Glutamatergic neuron (in vitro differentiated cells): ENCODE data around the gene LORICRIN. TPM values are rescaled to one million over a fixed set of nuclear protein-coding genes. Genes with fewer than 3 reads are reported as not detected.
"Not testable (repeated sequence)": the region's sequence is repeated elsewhere in the genome, so short reads cannot be mapped to it uniquely, and the experiment has no call there.

Source experiments
- DNase-seq: peaks from one replicate; pipeline ENCODE4 v3.0.0; 2022
- H3K27ac Mint-ChIP-seq: one replicate; pipeline ENCODE4 v1.8.0; 2020; ENCODE audit warnings: mild to moderate bottlenecking, mixed read lengths, inconsistent platforms; ENCODE audit not compliant: unreplicated experiment
- H3K27me3 Mint-ChIP-seq: one replicate; pipeline ENCODE4 v1.8.0; 2020; ENCODE audit warnings: mild to moderate bottlenecking, moderate library complexity, mixed read lengths, inconsistent platforms; ENCODE audit not compliant: unreplicated experiment
- H3K36me3 Mint-ChIP-seq: one replicate; pipeline ENCODE4 v1.8.0; 2020; ENCODE audit warnings: mild to moderate bottlenecking, mixed read lengths, inconsistent platforms; ENCODE audit not compliant: unreplicated experiment
- H3K4me1 Mint-ChIP-seq: one replicate; pipeline ENCODE4 v1.8.0; 2020; ENCODE audit warnings: mild to moderate bottlenecking, low read depth, mixed read lengths, inconsistent platforms; ENCODE audit not compliant: unreplicated experiment
- H3K4me3 Mint-ChIP-seq: one replicate; pipeline ENCODE4 v1.8.0; 2020; ENCODE audit warnings: mild to moderate bottlenecking, mixed read lengths, inconsistent platforms; ENCODE audit not compliant: unreplicated experiment
- H3K9me3 Mint-ChIP-seq: one replicate; pipeline ENCODE4 v1.8.0; 2020; ENCODE audit warnings: mild to moderate bottlenecking, moderate library complexity, mixed read lengths, inconsistent platforms; ENCODE audit not compliant: unreplicated experiment
- CTCF ChIP-seq: fragments of 200-600 bp; sonication (generic); IDR thresholded peaks from one replicate; pipeline ENCODE4 v1.5.0; 2021; ENCODE audit not compliant: partially characterized antibody, unreplicated experiment
- total RNA-seq: library from RNA; stranded (reverse); fragmentation: NEBNext Ultra II Directional; extraction: Animal tissue kit (Norgen Biotek cat#: 25700); gene quantifications from one replicate; pipeline ENCODE4 v1.2.1, GENCODE V29; 2021; ENCODE audit not compliant: unreplicated experiment

Gene LORICRIN
- total RNA-seq, 1 donor from 2014 or later = not detected

- DNase-seq = no peak
- H3K4me3 Mint-ChIP-seq = no peak overlapping the region
- H3K9me3 Mint-ChIP-seq = peaks cover 2% of the 10 kb centered on the region
- no peak for TF ChIP-seq CTCF
- H3K36me3 Mint-ChIP-seq = no peaks in the 10 kb centered on the region
- H3K27ac Mint-ChIP-seq = no peak overlapping the region
- no peaks in the 10 kb centered on the region for H3K4me1 Mint-ChIP-seq
- H3K27me3 Mint-ChIP-seq = no peaks in the 10 kb centered on the region
Measured at GRCh38 chr1:153228491-153228890, 31.0 kb upstream of the LORICRIN start.

GRCh38 chr1:153229076-153229829 is 30.2 kb upstream of the LORICRIN start:
- not testable (repeated sequence) for H3K27me3 Mint-ChIP-seq, H3K27ac Mint-ChIP-seq, H3K36me3 Mint-ChIP-seq, H3K4me1 Mint-ChIP-seq, H3K9me3 Mint-ChIP-seq, H3K4me3 Mint-ChIP-seq
- DNase-seq = peak; percentile 69
- TF ChIP-seq CTCF = peak; percentile 71

GRCh38 chr1:153231363-153231762 is 28.1 kb upstream of the LORICRIN start:
- Mint-ChIP-seq H3K36me3 (no peaks in the 10 kb centered on the region), H3K27me3 (no peaks in the 10 kb centered on the region), H3K27ac (no peak overlapping the region), H3K4me1 (no peaks in the 10 kb centered on the region), H3K9me3 (peaks cover 2% of the 10 kb centered on the region), H3K4me3 (no peak overlapping the region)
- no peak for TF ChIP-seq CTCF
- DNase-seq = no peak

- DNase-seq = no peak
- no peak for TF ChIP-seq CTCF
- H3K27ac Mint-ChIP-seq = no peak overlapping the region
- peaks cover 2% of the 10 kb centered on the region for H3K9me3 Mint-ChIP-seq
- H3K36me3 Mint-ChIP-seq = no peaks in the 10 kb centered on the region
- H3K27me3 Mint-ChIP-seq = no peaks in the 10 kb centered on the region
- H3K4me1 Mint-ChIP-seq = no peaks in the 10 kb centered on the region
- no peak overlapping the region for H3K4me3 Mint-ChIP-seq
Measured at GRCh38 chr1:153231785-153232184, 27.7 kb upstream of the LORICRIN start.

DNA sequence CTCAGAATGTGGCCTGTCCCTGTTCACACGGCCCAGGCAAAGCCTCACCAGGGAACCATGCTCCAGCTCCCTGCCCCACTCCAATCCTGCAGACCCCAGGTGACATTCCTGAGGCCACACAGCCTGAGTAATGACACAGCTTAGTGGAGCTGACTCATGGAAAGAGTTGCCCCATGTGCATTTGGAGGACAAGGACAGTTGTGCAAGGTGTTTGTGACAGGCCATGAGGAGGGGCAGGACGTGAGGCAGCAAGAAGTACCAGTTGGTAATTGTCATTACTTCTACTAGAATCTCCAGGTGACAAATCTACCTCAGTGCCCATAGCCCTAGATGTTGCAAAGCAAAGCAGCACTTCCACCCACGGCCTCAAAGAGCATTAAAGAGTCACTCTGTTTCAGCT is 26.9 kb upstream of the LORICRIN start:
- TF ChIP-seq CTCF = no peak
- Mint-ChIP-seq H3K4me3 (no peak overlapping the region), H3K36me3 (no peaks in the 10 kb centered on the region), H3K27ac (no peak overlapping the region), H3K9me3 (peaks cover 2% of the 10 kb centered on the region), H3K4me1 (no peaks in the 10 kb centered on the region), H3K27me3 (no peaks in the 10 kb centered on the region)
- DNase-seq = no peak
